GM19328 (cell line): Measurements from ENCODE around the gene MESD.

Experiments used
- ATAC-seq: cut with Tn5 transposase; IDR thresholded peaks from one replicate; pipeline ENCODE4 v1.9.1; 2021; ENCODE audit warnings: mild to moderate bottlenecking, moderate library complexity; ENCODE audit not compliant: unreplicated experiment

Gene MESD

DNA sequence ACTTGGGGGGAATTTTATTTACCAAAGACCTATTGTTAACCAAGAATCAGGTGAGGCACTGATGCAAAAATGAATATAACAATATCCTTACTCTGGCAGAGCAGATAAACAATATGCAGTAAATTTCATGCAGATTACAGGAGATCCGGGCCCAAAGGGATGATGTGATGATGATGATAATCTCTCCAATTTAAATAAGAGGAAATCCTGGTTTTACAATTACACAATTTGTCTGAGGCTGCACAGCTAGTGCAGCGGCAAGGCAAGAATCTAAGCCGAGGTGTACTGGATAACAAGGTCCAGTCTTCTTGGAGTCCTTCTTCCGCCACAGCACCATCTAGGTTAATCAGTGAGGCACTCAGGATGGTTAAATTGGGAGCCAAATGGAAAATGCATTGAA, 2.4 kb upstream of the MESD start:
- no peak for ATAC-seq

DNA sequence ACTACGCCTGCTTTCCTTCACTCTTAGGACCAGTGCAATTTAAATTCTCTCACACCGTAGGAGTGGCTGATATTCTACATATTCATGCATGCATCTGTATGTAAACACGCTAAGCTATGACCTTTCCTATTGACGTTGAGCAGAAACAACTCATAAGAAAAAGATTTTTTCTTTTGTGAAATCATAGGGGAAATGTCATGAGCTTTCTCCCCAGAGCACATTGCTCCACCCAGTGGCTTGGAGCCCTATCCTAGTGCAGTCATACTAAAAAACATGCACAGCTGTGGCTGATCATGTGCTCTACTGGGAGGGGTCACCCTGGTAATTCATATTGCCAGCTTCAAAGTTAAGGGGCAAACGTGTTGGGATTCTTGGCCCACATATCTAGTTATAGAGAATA, 1.8 kb upstream of the MESD start:
- ATAC-seq: no peak

DNA sequence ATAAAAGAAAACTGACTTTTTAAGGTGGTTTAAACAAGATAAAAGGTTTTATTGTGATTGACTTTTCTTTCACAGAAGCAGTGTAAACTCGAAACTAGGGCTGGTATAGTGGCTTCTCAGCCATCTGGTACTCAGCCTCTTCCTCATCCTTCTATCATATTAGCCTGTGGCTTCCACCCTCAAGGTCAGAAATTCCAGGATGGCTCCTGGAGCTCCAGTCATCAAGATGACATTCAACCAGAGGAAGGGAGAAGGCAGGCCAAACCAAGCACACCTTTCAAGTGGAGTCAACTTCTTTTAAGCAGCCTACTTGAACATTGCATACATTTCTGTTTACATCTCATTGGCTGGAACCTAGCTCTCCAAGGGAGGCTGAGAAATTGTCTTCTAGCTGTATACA, 1.3 kb upstream of the MESD start:
- ATAC-seq: no peak

DNA sequence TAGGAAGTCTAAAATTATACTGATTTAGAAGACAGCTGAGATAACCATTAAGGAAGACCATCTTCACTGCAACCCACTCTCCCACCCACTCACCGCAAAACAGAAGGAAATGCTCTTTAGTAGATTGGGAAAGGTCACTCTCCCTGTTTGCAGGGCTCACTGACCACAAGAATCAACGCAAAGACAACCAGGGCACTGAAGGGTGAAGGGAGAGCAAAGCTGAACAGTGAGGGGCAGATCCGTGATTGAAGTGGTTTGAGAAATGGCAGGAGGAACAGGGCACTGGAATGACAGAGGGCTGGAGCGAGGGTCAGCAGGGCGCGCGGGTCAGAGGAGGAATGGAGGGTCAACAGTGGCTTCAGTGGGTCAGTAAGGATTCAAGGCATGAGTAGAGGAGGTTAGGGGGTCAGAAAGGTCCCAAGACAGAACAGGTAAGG, 520 bp downstream of the MESD start:
- ATAC-seq: no peak

DNA sequence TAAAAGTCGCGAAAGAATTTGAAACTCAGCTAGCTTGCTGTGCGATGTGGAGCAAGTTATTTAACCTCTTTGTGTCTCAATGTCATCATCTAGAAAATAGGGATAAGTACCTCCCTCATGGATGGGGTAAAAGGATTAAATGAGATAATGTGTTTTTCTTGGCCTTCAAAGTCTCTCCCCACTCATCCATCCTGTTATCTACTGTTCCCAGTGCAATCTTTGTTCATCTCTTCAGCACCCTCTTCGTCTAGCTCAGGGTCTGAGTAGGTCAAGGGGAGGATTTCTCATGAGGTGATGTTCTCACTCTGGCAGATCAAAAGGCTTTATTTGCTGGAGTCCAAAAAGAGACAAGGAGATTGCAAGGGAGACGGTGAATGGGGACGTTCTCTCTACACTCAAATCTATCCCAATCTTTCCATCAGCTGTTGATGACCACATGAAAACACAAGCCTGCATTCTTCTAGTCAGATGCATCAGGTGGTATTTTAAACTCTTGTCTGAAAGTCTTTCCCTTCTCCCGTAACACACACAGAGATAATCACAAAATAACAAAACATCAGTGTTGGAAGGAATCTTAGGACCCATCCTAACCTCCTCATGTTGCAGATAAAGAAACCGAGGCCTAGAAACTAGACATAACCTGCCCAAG, 1.3 kb downstream of the MESD start:
- ATAC-seq: no peak

DNA sequence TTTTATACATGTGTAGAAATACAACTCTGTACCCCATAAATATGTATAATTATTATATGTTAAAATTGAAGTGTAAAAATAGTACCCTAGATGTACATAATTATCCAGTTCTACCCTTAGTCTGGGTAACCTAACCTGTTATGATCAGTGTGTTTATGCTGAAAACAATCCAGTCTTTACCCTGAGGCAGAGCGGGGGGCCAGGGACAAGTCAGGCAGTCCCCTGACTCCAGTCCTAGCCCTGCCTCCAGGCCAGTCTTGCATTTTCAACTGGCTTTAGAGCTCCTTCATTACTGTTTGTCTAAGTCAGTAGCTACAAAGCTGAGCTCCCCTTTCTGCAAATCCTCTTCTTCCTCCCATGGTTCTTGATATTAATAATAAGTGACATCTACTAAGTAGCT, 3.1 kb downstream of the MESD start:
- ATAC-seq: no peak

DNA sequence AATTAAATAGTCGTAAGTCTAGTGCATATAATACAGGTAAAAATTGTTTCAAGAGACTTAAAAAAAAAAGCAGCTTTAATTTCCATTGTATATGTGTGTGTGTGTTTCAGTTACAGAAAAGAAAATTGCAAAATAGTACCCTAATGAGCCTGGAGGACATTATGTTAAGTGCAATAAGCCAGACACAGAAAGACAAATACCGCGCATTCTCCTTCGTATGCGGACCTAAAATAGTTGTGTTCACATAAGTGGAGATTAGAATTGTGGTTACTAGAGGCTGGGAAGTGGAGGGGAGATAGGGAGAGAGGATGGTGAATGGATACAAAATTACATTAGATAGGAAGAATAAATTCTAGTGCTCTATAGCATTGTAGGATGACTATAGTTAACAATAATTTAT, 3.6 kb downstream of the MESD start:
- no peak for ATAC-seq

DNA sequence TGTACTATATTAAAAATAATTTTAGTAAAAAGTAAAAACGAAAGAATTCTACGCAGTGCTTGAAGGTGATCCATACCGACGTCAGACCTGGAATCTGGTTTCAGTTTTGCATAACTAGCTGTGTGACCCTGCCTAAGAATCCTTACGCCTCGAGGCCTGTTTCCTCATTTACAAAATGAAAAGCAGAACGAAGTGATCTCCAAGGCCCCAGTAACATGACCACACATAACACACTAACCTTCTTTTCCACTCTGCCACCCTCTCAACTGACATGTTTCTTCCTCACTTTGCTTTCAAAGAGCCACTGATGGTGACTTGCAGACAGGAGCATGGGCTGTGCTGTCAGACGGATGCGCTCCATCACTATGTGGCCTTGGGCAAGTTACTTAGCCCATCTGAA, 4.8 kb downstream of the MESD start:
- ATAC-seq: no peak

DNA sequence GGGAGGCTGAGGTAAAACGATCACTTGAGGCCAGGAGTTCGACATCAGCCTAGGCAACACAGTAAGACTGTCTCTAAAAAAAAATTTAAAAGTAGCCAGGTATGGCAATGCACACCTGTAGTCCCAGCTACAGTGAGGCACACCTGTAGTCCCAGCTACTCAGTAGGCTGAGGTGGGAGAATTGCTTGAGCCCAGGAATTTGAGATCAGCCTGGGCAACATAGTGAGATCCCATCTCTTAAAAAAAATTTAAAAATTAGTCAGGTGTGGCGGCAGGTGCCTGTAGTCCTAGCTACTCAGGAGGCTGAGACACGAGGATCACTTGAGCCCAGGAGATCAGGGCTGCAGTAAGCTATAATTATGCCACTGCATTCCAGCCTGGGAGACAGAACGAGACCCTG, 6.8 kb downstream of the MESD start:
- no peak for ATAC-seq

DNA sequence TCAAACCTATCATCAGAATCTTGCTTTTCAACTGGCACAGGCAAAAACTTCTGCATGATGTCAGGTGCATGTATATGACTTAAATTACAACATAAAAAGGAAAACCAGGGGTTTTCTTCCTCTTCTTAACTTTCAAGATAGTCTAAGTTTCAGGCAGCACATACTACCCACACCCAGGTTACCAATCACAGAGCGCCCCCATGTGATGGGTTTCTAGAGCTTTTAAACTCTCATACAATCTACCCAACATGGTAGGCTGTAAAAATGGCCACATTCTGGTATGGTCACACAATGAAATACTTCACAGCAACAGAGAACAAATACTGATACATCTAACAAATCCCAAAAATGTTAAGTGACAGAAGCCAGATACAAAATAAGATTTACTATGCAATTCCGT, 7.4 kb downstream of the MESD start:
- ATAC-seq: no peak

DNA sequence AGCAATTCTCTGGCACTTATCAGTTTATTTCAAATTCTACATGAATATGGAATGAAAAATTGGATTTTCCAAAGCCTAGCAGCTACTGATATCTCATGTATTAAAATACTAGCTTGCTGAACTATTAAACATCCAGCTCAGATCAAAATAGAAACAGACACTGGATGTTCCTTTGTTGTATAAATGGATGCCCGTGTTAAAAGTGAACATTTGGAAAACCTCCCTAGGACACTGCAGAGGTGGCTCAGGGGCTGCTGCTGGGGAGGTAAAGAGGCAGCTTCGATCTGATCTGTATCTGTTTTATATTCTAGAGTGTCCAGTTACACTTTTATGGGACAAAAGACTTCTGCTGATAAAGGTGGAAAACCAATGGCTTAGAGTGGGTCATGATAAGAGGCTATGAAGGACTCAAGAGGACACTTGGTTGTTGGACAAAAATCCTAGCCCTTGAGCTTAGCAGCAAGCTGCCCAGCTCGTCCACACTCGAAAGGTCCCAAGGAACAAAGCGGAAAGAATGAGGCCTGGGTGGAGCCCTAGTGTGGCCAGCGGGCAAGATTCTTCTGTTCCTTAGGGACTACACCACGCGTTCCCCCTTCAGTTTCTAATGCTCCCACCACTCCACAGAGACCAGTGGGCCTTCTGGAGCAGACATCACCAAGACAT, 9.9 kb downstream of the MESD start:
- no peak for ATAC-seq

DNA sequence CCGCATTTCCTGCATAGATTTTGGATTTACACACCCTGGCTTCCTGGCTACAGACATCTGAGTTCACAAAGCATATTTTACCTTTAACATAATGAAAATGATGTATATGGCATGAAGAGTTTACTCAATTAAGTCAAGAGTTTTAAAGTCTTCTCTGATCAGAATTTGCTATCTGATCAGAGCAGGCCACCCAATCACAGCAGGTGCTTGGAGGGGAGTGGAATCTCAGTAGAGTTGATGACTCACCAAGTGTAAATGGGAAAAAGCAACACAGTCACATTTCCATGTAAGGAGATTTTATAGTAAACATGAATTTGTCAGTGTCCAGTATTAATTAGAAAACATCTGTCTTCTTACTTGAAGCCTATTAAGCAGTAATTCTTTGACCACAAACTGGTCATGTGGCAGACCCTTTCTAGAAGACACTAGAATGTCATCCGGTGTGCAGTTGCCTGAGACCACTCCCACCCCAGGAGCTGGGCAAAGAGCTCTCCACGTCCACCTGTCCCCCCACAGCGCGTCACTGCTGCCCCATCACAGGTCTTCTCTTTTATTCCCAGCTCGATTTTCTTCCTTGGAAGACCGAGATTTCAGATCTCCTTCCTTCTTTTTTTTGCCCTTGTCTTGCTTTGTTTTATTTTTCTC, 10.8 kb downstream of the MESD start:
- no peak for ATAC-seq

DNA sequence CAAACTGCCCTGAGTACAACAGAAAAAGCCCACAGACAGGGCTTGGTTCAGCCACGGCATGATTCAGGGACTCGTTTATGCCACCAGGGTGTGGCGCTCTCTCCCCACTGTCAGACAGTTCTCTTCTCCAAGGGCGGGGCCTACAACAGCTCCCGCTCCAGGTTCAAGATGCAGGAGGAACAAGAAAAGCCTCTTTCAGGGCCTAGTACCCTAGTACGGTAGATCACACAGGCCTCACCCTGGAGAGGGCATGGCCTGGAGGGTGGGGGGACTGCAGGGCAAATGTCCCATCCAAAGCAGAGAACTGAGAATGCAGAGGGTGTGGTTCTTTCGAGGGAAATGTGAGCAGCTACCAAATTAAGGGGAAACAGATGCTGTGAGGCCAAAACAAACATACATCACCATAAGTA, 12.0 kb downstream of the MESD start:
- no peak for ATAC-seq

DNA sequence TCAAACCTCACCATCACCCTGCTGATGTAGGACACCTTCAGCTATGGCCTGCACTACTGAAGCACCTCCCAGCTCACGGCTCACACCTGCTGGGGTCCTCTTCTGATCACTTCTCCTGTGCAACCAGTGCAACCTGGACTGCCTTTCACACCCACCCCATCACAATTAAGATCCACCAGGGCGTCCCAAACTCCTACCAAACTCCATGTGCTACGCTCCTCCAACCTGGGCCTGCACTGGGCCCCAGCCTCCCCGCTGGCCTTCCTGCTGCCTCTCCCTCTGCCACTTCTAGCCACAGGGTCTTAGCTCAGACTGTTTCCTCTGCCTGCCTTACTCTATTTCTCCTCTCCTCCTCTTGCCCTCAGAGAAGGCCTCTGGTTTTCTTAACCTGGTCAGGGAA, 12.8 kb downstream of the MESD start:
- no peak for ATAC-seq

DNA sequence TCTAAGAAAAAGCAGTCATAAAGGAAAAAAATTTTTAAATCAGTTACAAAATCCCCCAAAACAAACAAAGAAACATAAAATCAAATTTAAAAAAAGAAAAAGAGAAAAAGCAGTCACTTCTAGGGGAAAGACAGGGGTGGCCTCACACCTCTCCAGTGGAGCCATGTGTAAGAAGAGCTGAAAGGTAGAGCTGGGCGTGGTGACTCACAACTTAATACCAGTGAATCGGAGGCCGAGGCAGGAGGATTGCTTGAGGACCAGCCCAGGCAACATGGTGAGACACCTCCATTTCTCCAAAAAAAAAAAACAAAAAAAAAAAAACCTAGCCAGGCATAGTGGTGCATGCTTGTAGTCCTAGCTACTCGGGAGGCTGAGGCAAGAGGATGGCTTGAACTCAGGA, 14.7 kb downstream of the MESD start:
- no peak for ATAC-seq

DNA sequence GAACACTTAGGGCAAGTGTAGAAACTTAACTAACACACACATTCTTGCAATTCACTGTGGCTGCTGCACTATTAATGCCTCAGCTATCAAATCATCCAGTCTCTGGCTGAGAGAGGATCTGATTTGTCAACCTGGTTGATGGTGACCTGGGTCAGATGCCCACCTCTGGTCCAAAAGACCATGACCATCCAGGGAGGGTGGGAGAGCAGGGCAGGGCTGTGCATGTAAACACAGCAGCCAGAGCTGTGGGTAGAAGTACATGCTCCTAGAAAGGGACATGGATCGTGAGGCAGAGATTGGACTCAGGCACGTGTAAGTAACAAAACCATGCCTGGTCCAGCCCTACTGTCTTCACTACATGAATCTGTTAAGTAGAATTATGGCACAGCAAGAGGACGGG, 17.3 kb downstream of the MESD start:
- ATAC-seq: no peak

DNA sequence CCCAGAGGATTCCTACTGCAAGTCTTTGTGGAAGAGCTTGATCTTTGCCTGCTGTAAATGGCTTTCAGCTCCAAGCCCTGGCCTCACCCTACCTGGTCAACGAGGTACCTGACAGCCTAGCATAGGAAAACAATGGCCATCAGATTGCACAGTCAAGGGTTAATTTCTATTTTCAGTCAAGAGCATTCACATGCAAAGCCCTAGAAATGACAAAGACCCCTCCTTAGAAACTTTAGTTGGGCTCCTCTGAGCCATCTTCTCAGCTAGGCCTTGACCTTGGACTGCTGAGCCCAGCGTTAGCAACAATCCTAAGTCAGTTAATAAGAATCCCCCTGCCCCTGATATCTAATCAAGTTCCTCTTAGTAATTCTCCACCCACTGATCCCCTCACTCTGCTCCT, 18.5 kb downstream of the MESD start:
- no peak for ATAC-seq

DNA sequence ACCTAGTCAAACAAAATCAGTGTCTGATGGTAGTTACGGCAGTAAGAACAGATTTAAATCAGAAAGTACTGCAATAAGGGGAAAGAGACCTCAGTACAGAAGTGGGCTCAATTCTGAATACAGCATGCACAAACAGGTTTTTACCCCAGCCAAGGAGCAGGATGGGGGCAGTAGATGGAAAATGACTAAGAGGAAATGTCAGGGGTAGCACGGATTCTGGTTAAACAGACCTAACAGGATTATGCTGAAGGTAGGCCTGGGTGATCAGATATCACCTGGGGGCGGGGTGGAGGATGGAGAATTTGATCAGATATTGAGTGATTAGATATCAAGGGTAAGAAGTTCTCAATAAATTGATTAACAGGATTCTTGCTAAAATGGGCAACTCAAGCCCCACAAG, 19.0 kb downstream of the MESD start:
- ATAC-seq: no peak

DNA sequence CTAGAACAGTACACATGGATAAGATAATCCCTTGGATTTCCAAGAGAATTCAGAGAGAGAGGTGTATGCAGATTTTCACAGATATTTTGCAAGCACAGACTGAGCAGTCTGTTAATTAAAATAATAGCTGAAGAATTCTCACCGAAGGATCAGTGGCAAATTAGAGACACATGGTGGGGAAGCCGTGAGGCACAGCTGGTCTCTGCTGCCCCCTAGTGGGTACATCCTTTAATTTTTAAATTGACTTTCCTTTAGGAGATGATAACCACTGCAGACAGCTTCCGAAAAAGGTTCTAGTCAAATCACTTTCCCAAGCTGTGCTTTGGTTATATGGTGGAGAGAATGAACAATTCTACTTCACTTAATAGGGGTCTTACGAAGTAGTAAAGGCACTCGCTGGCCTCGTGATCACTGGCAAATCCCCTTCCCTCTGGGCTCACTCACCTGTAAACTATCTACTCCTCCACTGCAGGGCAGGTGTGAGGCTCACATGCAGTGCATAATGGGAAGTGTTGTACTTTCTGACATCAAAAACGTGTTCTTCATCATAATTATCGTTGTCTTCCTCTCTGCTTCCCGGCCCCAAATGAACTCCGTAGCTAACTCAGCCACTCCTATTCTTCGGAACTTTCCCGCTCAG, 19.5 kb downstream of the MESD start:
- no peak for ATAC-seq

DNA sequence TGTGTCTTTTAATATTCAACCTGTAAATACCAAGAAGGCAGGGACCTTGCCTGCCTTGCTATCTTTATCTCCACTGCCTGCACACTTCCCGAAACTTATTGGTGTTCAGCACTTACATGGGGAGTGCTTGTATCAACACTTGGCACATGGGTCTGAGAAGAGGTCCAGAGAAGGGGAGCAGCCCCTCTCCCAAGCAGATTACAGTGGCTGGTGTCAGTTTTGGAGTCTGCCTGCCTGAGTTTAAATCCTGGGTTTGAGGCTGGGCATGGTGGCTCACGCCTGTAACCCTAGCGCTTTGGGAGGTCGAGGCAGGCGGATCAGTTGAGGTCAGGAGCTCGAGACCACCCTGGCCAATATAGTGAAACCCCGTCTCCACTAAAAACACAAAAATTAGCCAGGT, 20.3 kb downstream of the MESD start:
- ATAC-seq: no peak

DNA sequence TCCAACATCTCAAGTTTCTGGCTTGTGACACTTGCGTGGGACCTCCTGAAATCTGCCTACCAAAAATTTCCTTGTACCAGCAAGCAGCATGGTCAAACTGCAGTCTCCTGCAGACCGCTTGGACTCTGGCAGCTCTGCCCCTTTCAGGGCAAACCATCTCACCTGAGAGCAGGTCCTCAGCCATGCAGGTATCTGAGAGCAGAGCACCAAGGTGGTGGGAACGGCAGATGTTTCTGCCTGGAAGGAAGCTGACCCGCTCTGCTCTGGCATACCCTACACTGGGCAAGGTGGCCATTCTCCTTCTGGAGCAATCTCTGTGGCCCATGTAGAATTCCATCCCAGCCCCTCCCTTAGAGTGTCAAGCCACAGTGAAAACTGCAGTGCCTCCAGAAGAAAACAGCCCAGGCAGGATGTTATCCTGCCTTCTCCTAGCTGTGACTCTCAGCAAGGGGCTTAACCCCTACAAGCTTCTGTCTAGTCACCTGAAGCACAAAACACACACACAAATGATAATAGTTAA, 21.6 kb downstream of the MESD start:
- no peak for ATAC-seq

DNA sequence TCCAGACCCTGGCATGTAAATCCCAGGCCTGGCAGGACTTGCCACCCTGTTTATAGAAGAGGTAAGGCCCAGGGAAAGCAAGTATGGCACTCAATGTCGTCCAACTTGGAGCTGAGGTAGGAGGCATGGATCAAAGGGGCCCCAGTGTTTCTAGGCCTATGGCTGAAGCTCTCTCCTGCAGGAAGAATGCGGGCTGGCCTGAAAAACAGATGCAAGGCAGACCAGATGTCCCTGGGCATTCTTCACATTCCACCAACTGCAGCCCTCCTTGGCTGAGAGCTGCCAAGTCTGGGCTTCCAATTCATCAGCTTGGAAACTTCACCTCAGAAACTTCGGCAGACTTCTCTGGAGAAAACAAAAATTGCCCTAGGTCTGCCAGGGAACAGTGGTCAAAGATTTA, 22.2 kb downstream of the MESD start:
- no peak for ATAC-seq
